H4 (cell line): ENCODE data around the gene NAXD. TPM values are rescaled to one million over a fixed set of nuclear protein-coding genes. Genes with fewer than 3 reads are reported as not detected.
"Not testable (repeated sequence)": the region's sequence is repeated elsewhere in the genome, so short reads cannot be mapped to it uniquely, and the experiment has no call there.

Experiments
- DNase-seq: peaks from one replicate; pipeline ENCODE4 v3.0.0-alpha.2; 2015; ENCODE audit warnings: low spot score
- total RNA-seq: library from RNA; depleted of rRNA; stranded (reverse); fragments of >200 nt; shearing (Covaris generic); gene quantifications from 2 replicates; pipeline ENCODE4 v1.2.3, GENCODE V29; 2014

Gene NAXD
- total RNA-seq, 1 experiment from 2014 or later: 10.1 TPM

DNA sequence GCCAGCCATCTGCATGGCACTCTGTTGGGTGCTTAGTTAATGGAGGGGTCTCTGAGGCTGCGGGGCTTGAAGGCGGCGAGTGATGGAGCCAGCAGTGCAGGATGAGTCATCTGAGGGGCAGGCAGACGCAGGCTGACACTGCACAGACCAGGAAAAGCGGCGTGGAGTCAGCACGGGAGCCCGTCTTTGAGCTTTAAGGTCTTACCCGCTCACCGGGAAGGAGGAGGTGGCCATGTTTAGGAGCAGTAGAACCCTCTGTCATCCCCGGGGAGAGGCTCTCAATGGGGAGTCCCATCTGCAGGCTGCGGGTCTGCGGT is 13.1 kb downstream of the NAXD start:
- DNase-seq: no peak

DNA sequence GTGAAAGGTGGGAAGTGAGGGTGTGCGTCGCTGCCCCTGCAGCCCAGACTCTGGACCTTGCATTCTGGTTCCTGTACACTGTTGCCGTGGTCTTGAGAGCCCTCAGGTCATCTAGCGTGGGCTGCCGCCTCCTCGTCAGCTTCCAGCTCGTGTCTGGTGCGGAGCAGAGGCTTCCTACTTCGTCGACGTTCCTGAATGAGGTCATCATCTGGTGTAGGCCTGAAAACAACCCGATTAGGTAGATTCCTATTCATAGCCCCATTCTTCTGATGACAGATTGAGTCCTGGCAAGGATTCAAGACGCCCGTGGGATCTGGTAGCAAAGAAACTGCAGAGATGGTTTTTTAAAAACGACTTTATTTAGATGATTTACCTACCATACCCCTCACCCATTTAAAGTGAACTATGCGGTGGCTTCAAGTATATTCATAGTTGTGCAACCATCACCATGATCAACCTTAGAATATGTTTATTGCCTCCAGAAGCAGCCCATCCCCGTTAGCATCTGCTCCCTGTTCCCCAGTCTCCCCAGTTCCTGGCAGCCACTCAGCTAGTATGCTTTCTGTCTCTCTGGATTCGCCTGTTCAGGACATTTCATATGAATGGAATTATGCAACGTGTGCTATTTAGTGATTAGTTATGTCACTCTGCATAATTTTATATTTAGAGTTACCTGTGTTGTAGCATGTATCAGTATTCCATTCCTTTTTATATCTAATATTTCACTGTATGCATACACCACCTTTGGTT is 13.8 kb downstream of the NAXD start:
- DNase-seq: no peak

DNA sequence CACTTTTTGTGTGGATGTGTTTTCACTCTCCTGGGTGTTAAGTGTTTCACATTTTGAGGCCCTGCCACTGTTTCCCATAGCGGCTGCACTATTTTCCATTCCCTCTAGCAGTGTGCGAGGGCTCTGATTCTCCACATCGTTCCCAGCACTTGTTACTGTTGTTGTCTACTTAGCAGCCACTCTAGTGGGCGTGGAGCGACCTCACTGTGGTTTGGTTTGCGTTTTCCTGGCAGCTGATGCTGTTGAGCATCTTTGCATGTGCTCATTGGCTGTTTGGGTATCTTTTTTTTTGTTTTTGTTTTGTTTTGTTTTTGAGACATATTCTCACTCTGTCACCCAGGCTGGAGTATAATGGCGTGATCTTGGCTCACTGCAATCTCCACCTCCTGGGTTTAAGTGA is 14.4 kb downstream of the NAXD start:
- DNase-seq: no peak

DNA sequence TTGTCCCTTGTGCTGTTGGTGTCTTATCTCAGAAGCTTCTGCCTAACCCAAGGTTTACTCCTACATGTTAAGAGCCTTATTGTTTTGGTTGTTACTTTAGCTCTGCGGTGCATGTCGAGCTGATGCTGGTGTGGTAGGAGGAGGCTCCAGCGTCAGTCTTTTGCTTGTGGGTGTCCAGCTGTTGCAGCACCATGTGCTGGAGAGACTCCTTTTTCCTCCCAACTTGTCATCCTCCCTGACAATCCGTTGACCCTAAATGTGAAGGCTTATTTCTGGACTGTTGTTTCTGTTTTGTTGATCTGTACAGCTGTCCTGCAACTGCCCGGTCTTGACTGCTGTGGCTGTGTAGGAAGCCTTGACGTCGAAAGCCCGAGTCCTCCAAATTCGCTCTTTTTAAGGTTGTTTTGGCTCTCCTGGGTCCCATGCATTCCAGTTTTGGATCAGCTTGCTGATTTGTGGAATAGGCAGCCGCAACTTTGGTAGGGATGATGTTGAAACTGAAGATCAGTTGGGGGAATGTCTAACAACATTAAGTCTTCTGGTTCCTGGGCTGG is 15.3 kb downstream of the NAXD start:
- DNase-seq: no peak

DNA sequence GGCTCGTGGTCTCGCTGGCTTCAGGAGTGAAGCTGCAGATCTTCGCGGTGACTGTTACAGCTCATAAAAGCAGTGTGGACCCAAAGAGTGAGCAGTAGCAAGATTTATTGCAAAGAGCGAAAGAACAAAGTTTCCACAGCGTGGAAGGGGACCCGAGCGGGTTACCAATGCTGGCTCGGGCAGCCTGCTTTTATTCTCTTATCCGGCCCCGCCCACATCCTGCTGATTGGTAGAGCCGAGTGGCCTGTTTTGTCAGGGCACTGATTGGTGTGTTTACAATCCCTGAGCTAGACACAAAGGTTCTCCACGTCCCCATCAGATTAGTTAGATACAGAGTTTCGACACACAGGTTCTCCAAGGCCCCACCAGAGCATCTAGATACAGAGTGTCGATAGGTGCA is 16.9 kb downstream of the NAXD start:
- not testable (repeated sequence) for DNase-seq

DNA sequence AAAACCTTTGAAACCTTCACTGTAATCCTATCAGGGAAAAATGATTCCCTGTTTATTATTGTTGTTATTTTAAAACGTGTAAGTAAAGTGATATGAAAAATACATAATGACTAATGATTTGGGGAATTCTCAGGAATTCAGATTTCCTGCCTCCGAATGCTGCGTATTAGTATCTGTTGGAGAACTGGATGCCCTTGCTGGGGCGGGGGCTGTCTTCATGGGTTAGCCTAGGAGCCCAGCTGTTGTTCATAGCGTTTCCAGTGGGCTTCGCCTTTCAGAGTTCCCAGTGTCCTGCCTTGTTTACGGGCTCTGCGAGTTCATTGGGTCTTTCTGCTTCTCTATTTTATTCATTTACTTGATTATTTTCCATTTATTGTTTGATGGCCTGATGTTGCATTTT is 18.4 kb downstream of the NAXD start:
- no peak for DNase-seq

DNA sequence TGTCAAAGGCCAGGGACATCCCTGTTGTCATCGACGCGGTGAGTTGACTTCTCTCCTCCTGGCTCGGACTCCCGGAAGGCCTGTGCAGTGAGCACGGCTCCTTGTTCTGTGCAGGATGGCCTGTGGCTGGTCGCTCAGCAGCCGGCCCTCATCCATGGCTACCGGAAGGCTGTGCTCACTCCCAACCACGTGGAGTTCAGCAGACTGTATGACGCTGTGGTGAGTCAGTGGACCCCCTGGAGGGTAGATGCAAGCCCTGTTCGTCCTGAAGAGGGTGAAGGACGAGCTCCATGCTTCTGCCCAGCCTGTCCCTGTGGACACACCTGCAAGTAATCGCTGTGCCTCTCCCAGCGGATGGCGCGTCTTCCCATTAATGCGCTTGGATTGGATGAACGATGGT is 19.2 kb downstream of the NAXD start:
- no peak for DNase-seq

DNA sequence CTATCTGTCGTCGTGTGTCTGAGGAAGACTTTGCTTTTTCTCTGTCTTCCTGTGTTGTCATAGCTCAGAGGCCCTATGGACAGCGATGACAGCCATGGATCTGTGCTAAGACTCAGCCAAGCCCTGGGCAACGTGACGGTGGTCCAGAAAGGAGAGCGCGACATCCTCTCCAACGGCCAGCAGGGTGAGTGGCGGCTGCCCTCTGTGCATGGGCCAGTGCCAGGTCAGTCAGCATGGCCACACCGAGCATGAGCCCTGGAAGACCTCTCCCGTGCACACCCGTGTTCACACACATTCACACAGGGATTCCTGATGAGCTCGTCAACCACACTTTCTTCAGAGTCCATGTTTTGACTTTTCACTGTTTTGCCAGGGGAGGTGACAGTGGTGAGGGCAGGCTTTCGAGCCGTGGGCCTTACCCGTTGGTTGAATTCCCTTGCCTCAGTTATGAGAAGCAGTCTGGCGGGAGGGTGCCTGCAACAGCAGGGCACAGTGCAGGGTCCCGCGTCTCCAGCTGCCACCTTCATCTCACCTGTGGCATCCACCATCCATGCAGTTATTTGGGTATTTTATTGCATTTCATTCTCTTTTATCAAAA is 20.2 kb downstream of the NAXD start:
- no peak for DNase-seq

DNA sequence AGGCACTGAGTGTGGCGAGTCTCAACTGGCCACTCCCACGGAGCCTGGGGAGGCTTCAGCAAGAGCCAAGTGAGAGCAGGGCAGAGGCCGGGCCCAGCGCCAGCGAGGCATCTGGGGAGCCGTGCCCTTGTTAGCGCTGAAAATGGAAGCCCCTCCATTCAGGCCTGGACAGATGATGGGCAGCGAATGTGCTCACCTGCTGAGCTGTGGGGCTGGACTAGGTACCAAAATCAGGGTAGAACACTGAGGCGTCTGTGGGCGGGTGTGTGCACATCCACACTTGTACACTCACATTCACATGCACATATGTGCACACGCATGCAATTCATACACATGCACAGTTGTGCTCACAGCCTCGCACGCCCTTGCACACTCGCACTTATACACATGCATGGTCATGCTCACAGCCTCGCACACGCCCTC is 20.7 kb downstream of the NAXD start:
- DNase-seq: no peak

DNA sequence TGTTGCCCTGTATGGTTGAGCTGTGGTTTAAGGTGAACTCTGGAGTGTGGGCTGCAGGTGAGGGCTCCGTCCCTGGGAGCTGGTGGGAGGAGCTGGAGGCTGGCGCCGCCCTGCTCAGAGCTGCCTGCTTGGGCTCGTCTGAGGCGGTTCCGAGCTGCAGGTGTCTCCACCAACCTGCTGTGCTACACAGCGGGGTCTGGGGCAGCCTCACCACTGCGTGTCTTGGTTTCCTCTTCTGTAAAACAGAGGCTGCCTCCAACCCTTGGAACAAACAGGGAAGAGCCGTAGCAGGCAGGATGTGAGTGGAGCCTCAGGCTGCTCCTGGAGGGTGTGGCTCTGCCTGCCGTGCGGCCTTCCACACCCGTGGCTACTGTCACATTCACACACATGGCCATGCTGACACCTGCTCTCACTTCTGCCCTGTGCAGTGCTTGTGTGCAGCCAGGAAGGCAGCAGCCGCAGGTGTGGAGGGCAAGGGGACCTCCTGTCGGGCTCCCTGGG is 21.4 kb downstream of the NAXD start:
- no peak for DNase-seq

DNA sequence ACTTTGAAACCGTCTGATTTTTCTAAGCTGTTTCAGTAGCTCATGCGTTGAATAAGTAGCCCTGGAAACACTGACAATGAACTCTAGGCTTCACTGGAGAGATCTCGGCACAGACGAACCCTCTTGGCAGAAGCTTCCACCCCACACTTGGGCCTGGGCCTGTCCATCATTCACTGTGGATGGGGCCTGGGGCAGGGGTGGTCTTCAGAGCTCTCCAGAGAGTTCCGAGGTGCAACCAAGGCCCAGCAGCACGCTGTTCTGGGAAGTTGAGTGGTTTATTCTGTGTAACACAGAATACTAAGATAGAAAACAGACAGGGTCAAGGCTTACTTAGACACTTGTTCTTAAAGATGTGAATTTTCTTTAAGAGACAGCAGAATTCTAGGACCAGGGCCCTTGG is 21.9 kb downstream of the NAXD start:
- DNase-seq: no peak

DNA sequence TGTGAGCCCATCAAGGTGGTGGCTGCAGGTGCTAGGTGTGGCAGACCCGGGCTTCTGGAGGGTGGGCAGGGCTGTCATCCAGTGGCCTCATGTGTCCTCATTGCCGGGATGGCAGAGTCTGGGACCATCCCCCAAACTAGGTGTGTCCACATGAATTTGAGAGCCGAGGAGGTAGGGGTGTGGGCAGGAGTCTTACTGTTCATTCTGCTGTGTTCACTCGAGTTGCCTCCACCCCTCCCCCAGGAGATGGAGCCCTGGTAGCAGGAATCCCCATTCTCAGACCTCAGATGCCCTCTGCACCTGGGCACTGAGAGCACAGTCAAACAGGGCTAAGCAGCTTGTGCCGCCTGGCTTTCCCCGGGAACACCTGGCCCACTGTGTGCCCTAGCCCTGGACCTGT is 22.4 kb downstream of the NAXD start:
- no peak for DNase-seq

DNA sequence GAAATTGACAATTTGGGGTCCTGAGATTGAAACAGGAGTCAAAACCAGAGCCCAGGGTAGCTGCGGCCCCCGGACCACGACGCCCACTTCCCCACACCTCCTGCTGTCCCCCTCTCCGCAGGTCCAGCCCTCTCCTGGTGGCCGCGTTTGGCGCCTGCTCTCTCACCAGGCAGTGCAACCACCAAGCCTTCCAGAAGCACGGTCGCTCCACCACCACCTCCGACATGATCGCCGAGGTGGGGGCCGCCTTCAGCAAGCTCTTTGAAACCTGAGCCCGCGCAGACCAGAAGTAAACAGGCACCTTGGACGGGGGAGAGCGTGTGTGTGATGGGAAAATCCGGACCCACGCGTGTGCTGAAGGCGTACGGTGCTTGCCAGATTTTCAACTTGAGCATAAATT is 22.9 kb downstream of the NAXD start:
- DNase-seq: no peak

DNA sequence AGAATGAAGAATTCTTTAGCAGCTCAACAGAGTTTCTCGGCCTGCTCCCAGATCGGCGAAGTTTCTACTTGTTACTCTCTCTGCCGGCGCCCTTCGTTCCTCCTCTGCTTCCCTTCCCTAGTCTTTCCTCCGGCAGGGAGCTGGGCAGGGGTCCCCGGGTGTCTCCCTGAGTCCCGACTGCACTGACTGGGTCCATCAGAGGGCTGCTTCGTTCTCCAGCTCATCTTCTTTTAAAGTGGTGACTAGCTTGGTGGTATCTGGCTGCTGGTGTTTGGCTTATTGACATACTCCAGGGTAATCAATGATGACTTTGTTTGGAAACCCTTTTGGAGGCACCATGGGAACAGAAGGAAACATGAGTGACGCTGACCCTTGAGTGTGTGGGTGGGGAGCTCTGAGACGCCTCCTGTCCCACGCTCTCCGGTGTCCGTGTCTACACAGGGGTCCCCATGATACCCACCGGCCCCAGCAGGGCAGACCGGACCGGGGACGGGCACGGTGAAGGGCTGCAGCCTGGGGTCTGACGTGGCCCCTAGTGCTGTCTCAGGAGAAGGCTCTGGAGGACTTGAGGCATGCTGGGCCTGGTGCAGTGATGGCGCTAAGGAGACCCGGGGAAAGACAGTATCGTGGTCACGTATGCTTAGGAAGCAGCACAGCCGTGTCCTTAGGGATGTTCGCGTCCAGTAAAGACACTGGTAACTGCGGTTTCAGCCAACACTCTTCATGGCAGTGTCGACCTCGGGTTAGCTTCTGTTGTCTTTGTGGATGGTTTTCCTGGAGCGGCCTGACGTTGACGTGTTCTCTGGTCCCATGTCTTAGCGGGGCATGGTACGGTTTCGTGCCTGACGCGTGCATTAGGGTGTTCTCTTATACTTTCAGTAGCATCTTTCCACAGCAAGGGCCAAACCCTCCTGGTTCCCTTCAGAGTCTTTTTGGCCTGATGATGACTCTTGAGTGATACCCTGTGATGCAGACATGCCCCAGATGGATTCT is 23.8 kb downstream of the NAXD start:
- DNase-seq: no peak

DNA sequence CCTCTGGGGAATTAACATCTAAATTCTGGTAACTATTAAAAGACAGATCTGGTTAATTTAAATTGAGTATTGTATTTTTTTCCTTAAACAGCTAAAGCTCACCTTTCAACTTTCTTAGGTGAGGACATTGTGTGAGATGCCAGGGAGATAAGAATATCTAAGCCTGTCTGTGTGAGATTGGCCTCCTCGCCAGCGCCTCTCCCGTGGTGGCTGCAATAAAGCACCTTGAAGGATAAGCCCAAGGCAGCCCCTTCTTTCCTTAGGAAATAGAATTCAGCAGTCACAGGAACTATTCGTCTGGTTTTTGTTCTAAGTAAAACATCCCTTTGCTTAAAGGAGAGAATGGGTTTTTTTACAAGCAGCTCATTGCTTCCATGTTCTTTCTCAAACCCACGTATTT is 24.6 kb downstream of the NAXD start:
- no peak for DNase-seq

DNA sequence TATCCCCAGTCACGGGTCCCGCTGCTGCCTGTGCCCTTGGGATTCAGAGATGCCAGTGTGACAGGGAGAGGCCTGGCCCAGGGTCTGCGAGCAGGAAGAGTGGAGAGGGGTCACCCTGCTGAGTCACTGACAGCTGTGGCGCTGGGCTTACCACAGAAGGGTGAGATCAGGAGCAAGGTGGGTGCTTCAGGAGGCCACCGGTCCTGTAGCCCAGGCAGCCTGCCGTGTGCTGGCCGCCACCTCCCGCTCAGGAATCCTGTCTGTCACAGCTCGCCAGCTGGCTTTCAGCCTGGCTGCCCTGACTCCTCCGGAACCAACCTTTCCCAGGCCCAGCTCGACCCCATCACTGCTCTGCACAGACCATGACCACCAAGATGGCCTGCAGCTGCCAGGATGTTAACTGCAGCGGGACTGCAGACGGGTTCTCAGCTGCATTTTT is 25.3 kb downstream of the NAXD start:
- no peak for DNase-seq

DNA sequence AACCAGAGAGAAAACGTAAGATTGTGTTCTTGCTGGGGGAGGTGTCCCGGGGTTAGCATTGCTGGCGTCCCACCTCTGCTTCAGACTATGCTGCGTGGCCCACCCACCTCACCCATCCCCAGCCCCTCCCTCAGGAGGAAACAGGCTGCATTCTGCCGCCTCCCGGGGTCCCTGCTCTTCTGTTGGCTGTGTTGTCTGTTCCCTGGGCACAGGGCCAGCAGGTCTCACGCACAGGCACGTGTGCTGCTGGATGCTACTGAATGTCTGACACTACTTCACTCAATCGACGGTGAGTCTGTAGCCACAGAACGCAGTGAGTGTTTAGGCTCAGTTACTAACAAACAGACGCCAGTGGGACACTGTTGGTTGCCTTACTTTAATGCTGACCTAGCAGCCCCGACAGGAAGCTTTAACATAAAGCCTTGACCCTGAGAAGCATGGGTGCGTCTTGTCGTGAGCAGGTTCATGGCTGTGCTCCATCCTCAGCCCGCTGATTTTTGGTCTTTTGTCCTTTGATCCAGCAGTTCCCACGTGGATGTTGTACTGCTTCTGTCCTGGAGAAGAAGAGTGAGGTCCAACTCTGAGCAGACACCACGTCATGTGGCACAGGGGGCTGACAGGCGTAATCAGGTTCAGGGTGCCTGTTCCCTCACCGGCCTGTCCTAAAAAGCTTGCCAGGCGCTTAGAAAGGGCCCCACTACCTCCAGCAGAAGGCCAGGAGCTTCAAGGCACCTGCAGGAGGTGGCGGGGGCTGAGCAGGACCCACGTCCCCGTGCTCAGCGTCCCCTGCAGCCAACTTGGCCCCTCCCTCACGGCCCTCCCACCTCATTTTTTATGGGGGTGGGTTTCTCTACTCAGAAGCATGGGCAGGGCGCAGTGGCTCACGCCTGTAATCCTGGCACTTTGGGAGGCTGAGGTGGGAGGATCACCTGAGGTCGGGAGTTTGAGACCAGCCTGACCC is 26.0 kb downstream of the NAXD start:
- DNase-seq: no peak

DNA sequence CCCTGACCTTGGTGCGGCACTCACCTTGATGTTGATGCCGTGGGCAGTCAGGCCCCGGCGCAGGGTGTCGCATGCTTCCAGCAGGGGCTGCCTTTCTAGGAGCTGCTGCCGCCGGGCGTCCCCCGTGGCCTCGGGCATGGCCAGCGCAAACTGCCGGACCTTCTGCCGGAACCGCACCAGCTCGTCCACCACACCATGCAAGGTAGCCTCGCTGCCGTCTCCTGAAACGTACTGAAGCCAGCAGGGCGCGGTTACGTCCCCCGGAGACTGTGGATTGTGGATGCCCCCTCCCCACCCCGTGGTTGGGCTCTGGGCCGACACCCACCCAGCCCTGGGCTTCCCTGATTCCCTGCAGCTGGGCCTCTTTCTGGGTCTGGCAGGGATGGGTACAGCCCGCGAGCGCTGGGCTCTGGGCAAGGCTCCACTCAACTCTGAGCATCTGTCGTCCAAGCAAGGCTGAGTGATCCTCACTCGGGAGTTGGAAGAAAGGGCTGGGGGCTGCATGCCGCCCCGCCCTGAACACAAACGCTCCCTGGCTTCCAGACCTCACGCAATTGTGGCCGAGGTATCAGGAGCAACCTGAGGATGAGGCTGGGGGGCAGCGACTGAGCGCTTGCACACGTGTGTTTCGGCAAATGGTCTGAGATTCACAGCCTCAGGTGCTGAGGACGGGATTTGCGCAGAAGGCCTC is 27.1 kb downstream of the NAXD start:
- DNase-seq: no peak

DNA sequence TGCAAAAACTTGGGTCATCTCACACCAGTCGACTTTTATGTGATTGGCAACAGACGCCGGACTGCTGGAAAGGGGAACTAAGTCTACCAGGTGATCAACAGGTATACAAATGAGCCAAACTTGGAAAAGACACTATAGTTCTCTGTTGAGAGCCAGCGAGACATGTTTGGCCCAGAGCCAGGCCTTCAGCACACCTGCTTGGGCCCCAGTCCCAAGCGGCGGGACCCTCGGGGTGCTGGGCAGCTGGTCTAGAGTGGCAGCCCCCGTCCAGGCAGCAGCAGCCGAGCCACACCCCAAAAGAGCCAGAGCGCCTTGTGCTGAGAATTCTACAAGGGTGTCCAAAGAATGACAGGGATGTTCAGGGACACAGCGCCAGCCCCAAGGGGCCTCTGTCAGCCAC is 28.0 kb downstream of the NAXD start:
- no peak for DNase-seq

DNA sequence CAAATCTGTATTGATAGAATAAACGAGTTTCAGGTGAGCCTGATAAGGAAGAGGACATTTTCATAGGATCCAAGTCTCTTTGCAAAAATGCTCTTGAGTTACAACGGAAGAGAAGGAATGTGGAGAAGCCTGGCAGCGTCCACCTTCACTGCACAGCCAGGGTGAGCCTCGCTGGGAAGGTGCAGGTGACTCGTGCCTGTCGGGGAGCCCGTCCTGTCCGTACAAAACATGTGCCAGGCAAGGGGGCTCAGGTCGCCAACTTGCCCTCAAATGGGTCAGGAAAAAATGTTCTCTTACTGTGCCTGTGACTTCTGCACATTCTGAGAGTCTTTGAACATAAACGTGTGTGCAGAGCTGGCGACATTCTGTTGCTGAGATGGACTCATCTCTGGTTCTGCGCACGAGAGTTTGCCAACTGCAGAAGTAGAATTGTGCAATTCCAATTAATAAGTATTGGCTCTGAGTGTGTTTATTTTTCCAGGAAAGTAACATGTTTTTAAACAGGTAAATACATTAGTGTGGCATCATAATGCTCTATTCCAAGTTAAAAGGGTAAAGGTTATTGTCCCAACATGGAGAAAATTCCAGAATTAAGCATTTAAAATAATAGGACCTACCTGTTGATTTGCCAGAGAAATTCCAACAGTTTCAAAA is 28.6 kb downstream of the NAXD start:
- DNase-seq: no peak
